GM18858 (cell line): ENCODE measurements around the gene SCAF4.
A peak's percentile ranks its signal among the peaks of the same experiment; 100 is the strongest.
"Not testable (repeated sequence)": the region's sequence is repeated elsewhere in the genome, so short reads cannot be mapped to it uniquely, and the experiment has no call there.

Source experiments
- ATAC-seq: cut with Tn5 transposase; IDR thresholded peaks from one replicate; pipeline ENCODE4 v1.9.1; 2021; ENCODE audit not compliant: unreplicated experiment

Gene SCAF4, protein sequence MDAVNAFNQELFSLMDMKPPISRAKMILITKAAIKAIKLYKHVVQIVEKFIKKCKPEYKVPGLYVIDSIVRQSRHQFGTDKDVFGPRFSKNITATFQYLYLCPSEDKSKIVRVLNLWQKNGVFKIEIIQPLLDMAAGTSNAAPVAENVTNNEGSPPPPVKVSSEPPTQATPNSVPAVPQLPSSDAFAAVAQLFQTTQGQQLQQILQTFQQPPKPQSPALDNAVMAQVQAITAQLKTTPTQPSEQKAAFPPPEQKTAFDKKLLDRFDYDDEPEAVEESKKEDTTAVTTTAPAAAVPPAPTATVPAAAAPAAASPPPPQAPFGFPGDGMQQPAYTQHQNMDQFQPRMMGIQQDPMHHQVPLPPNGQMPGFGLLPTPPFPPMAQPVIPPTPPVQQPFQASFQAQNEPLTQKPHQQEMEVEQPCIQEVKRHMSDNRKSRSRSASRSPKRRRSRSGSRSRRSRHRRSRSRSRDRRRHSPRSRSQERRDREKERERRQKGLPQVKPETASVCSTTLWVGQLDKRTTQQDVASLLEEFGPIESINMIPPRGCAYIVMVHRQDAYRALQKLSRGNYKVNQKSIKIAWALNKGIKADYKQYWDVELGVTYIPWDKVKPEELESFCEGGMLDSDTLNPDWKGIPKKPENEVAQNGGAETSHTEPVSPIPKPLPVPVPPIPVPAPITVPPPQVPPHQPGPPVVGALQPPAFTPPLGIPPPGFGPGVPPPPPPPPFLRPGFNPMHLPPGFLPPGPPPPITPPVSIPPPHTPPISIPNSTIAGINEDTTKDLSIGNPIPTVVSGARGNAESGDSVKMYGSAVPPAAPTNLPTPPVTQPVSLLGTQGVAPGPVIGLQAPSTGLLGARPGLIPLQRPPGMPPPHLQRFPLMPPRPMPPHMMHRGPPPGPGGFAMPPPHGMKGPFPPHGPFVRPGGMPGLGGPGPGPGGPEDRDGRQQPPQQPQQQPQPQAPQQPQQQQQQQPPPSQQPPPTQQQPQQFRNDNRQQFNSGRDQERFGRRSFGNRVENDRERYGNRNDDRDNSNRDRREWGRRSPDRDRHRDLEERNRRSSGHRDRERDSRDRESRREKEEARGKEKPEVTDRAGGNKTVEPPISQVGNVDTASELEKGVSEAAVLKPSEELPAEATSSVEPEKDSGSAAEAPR

DNA sequence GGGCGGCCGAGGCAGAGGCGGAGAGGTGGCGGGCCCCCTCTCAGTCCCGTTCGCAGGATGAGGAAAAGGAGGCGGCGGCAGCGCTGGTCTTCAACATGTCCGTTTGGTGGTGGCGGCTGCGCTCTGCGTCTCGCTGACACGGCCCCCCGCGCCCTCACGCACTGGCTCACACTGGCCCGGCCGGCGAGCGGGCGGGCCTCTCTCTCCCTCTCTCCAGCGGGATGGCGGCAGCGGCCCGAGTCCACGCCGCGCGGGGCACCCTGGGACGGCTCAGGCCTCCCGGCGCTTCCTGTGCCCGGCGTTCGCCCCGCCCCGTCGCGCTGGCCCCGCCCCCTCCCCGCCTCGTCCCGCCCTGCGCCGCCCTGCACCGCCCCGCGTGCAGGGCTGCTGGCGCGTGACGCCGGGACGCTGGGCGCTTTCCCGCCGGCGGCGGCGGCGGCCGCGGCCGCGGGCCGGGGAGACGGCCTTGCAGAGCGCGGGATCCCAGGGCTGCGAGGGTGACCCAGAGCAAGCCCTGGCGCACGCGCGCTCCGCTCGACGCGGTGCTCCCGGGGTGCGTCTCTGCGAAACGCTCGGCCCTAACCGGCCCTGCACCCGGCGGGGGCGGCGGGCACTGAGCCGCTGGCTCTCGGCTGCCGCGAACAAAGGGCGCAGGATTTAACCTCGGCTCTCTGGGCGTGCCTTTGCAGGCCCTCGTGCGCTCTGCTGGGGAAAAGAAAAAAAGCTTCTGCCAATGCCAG is at the start of gene SCAF4:
SCAF4 (minus strand) TSS at position 262 of the 740 bp plus-strand sequence. CDS start 426 bp downstream, outside the sequence.
- peak; percentile 71 for ATAC-seq

DNA sequence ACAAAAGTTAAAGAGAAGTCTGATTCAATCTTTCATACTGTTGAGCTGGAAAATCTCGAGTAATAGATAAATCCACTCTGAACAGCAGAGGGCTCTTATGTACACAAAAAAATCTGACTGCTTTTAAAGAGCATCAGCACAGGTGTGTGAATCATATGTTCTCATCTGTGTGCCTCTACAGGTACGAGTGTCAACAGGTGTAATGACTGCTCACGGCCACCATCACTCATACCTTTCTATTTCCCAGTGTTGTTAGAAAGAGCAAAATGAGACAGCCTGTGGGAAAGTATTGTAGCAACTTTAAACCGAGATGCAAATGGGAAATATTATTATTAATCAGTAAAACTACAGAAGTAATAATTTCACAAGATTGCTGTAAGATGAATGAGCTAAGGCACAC is 49.0 kb upstream of the SCAF4 start:
- no peak for ATAC-seq

DNA sequence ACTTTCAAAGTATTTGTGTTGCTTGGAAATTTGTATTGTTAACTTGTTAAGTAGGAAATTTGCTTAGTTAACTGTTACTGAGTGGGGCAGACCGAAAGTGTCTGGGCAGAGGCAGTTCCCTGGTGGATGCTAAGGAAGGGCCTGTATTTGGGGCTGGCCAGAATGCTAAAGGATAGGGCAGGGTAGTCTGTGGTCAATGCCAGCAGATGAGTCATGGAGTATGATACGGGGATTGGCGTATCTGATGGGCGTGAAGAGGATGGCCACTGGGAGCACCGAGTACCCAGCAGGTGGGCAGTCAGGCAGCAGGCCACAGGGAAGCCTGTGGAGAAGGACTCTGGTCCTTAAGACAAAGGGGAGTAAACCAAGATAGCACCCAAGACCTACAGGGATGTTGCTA is 46.6 kb upstream of the SCAF4 start:
- no peak for ATAC-seq

DNA sequence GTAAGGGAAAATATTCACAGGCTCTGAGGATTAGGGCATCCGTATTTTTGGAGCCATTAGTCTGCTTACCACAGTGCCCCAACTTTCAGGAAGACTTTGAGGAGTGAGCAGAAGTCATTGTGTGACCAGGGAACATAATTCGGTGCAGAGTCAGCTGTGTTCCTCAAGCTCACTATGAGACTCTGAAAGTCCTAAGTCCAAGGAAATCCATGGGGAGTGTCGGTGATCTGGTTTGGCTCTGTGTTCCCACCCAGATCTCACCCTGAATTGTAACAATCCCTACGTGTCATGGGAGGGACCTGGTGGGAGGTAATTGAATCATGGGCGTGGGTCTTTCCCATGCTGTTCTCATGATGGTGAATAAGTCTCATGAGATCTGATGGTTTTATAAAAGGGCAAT is 45.9 kb upstream of the SCAF4 start:
- ATAC-seq = no peak

DNA sequence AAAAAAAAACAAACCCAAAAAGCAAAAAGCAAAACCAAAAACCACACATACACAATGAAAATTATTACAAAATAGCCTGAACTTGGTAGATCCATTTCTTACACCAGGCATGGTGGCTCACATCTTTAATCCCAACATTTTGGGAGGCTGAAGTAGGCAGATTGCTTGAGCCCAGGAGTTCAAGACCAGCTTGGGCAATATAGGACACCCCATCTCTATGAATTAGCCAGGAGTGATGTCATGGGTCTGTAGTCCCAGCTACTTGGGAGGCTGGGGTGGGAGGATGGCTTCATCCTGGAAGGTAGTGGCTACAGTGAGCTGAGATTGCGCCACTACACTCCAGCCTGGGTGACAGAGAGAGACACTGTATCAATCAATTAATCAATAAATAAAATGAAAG is 42.1 kb upstream of the SCAF4 start:
- ATAC-seq = no peak

DNA sequence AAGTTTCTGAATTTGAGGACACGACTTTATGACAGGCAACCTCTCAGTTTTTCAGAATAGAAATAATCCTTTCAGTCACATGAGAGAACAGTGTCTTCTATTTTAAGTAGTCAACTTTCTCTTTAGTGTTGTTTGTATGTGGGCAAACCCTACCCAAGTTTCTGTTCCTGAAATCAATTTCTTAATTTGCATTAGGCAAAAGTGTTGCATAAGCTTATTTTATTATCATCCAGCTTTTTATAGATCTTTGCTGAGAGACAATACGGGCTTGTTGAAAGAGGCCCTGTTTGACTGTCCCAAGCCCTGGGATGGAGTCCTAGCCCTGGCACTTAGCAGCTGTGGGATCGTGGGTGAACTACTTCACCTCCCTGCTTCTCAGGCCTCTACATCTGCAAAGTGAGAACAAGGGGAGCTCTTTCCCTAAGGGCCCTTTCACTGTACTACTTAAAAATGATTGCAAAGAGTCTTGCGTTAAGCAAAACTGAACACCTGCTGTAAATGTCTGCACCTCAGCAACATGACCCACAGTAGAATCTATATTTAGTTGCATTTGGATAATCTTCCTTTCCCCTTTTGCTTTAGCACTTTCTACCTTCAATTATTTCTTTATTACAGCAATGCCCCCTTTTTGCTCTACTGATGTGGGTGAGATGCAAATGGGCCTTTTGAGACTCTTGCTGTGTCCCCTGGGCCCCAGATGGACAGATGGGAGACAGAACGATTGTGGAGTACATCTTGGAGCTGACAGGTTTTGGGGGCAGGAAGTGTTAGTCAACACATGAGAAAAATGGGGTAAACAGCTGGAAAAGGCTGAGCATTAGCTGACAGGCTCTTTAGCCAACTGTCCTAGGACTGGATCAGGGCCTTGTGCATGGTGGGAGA is 41.0 kb upstream of the SCAF4 start:
- ATAC-seq = peak; percentile 97

DNA sequence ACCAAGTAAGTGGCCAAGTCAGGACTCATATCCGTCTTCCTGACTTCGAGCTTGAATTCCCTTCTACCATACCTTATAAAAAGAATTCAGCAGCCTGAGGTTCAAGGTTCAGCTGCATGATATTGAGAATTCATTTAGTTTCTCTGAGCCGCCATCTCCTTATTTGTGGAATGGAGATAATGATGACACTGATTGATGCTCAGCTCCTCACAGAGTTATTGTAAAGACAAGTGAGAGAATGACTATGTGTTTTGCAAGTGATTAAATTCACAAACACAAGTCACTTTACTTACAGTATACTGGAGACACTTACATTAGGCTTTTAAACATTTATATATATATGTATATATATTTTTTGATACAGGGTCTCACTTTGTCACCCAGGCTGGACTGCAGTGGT is 39.8 kb upstream of the SCAF4 start:
- no peak for ATAC-seq

DNA sequence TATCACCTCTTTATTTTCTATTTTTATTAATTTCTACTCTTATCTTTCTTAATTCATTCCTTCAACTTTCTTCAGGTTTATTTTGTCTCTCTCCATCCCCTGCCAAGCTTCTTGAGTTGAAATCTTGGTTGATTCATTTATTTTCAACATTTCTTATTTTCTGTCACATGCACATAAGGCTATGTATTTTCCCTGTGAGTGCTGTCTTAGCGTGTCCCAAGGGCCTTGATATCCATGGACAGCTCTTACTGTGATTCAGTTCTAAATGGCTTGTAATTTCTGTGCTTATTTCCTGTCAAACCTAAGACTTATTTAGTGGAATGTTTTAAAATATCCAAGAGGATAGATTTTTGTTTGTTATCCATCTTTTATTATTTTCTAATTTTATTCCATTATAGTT is 36.8 kb upstream of the SCAF4 start:
- no peak for ATAC-seq

DNA sequence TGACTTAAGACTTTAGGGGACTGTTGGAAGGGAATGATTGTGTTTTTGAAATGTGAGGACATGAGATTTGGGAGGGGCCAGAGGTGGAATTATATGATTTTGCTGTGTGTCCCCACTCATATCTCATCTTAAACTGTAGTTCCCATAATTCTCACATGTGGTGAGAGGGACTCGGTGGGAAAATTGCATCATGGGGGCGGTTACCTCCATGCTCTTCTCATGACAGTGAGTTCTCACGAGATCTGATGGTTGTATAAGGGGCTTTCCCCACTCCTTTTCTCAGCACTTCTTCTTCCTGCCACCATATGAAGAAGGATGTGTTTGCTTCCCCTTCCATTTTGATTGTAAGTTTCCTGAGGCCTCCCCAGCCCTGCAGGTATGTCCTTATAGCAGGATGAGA is 35.0 kb upstream of the SCAF4 start:
- ATAC-seq = no peak

DNA sequence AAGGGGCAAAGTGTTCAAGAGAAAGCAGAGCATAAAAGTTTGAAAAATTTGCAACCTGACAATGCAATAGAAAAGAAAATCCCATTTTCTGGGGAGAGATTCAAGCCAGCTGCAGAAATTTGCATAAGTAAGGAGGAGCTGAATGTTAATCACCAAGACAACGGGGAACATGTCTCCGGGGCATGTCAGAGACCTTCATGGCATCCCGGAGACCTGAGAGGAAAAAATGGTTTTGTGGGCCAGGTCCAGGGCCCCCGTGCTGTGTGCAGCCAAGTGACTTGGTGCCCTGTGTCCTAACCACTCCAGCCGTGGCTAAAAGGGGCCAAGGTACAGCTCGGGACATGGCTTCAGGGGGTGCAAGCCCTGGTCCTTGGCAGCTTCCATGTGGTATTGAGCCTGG is 33.9 kb upstream of the SCAF4 start:
- not testable (repeated sequence) for ATAC-seq

DNA sequence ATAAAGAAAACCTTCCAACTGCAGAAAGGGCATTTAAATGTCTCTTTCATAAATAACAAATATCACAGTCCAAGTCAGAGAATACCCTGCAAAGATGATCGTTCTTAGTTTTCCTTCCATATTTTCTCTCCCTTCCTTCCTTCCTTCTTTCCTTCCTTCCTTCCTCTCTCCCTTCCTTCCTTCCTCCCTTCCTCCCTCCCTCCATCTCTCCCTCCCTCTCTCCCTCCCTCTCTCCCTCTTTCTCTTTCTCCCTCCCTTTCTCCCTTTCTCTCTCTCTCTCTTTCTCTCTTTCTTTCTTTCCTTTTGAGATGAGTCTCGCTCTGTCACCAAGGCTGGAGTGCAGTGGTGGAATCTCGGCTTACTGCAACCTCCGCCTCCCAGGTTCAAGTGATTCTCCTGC is 29.0 kb upstream of the SCAF4 start:
- no peak for ATAC-seq

DNA sequence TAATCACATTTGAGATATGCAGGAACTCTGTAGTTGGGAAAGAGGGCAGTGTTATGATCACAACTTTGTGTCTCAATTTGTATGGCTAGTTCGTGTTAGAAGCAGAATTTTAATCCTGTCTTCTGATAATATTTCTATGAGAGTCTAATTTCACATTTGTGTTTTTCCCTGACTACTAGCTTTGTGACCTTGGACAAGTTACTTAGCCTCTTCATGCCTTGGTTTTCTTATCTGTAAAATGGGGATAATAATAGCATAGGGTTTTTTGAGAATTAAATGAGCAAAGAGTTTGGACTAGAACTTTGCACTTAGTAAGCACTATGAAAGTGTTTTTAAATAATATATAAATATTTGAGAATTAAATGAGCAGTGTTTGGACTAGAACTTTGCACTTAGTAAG is 24.9 kb upstream of the SCAF4 start:
- no peak for ATAC-seq

DNA sequence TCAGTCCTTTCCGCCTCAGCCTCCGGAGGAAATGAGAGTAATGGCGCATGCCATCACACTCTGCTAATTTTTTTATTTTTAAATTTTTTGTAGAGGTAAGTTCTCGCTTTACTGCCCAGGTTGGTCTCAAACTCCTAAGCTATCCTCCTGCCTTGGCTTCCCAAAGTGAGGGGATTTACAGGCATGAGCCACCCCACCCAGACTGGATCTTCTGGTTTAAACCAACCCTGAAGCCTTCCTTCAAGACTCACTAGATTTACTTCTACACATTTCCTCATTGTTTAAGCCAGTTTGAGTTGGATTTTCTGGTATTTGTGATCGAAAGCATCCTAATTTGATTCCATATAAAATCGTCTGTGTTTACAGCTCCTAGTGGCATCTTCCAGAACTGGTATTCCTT is 23.1 kb upstream of the SCAF4 start:
- ATAC-seq = no peak

DNA sequence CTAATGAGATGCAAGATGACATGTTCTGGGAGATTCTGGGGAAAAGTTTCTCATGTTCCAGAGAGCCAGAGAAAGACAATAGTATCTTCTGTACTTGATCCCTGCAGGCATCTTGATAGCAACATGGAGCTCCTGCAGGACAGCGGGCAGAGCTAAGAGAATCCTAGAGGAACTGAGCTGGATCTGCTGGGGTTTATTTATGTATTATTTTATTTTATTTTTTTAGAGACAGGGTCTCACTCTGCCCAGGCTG is 22.7 kb upstream of the SCAF4 start:
- ATAC-seq = no peak

DNA sequence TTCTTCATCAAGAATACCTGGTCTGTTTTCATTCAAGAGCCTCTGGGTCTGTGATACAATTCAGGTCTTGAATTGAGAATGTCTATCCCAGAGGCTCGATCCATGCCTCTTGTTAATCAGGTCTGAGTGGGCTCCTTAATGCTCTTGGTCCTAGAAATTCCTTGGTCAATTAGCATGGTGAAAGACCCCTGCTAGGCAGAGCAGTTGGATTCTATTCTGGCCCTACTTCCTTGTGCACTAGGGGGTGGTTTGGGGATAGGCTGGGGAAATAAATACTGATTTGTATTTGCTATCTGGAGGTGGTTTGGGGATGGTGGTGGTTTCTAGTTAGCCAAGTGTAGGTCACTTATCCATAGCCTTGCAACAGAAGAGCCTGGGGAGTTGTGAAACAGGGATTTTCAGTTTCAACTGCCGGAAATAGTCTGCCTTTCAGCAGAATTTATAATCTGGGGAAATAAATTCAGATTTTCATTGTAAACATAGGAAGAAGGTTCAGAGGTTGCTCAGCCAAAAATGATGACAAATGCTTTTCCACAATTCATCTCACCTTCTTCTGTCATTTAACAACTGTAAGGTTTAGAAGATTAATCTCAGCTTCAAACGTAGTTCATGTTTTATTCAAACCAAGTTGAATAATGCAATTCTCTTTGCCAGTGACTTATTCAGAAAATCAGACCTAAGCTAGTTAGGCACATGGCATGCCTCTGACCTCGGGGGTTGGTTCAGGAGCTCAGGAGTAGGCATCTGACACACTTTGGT is 22.2 kb upstream of the SCAF4 start:
- no peak for ATAC-seq

DNA sequence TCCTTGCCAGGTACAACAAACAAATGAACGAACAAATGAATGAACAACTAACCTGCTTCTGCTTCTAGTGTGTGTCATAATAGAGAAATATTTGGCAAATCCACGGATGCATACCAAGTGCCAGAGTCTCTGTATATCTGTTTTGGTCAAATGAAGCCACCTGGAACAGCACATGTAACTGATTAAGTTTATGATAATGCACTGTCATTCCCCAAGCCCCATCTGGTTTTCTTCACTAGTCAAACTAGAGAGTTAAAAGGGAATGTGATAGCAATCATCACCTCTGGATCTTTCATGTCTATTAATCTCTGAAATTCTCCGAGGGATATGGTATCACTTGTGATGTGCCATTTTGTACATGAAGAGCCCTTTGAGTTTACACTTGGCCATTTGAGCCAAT is 21.0 kb upstream of the SCAF4 start:
- ATAC-seq = no peak

DNA sequence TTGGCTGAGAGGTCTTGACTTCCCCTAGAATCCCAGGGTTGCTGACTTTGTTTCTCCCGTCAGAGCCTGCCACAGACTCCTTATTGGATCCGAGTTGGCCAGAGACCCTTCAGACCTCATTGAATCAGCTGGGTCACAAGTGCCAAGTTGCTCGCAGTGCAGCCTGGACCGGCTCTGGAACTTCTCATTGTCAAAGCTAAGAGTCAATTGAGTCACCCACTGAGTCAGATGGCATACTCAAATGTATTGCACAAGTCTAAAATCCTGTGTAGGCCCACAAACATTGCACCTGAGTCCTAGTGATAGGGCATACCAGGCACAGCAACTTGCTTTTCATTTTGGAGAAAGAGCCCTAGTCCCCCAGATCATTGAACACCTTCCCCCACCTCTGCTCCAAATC is 20.4 kb upstream of the SCAF4 start:
- ATAC-seq = no peak

DNA sequence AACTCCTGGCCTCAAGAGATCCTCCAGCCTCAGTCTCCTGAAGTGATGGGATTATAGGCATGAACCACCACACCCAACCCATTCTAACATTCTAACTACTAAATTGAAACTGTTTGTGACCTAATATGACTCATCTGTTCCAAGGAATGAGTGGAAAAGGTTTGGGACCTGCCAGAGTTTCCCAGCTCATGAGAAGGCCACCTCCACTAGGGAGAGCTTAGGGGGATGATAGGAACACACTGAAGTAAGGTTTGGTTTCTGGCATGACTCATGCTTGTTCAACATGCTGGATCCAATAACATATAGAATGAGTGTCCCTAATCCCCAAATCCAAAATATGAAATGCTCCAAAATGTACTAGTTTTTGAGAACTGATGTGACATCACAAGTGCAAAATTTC is 18.9 kb upstream of the SCAF4 start:
- no peak for ATAC-seq

DNA sequence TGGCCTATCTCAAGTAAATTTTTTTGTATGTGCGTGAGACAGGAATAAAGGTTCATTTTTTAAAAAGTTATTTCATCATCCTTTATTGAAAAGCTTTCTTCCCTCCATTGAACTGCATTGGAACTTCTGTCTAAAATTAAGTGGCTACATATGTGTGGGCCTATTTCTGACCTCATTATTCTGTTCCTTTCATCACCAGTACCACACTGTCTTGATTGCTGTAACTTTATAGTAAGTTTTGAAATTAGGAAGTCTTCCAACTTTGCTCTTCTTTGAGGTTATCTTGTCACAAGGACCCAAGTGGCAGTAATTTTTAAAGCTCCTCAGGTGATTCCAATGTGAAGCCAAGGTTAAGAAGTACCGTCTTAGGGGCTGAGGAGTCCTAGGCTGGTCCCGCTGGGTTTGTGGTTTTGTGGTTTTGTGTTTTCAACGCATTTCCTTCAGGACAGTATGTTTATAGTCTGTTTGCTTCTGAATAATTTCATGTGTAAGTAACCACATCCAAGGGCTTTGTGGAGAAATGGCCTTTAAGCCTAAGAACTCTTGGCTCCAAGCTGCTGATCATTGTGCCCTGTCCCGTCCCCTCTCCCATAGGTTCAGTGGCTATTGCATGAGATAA is 12.4 kb upstream of the SCAF4 start:
- ATAC-seq = no peak
